NCI-H2107 treated with DMSO at 0.1 percent for 48 hours (cell line): Measurements from ENCODE around the gene MYO7B.
A peak's percentile ranks its signal among the peaks of the same experiment; 100 is the strongest.

ENCODE experiments used
- DNase-seq: peaks from one replicate; lab custom pipeline; 2025; ENCODE audit not compliant: unreplicated experiment; lab: John Stamatoyannopoulos, UW

MYO7B gene

GRCh38 chr2:127646487-127647241 lies 111.2 kb downstream of the MYO7B start:
- no peak for DNase-seq

- no peak for DNase-seq
Observed at GRCh38 chr2:127647242-127648190, 112.0 kb downstream of the MYO7B start.

- DNase-seq: no peak
Observed at GRCh38 chr2:127648321-127648720, 112.8 kb downstream of the MYO7B start.

DNA sequence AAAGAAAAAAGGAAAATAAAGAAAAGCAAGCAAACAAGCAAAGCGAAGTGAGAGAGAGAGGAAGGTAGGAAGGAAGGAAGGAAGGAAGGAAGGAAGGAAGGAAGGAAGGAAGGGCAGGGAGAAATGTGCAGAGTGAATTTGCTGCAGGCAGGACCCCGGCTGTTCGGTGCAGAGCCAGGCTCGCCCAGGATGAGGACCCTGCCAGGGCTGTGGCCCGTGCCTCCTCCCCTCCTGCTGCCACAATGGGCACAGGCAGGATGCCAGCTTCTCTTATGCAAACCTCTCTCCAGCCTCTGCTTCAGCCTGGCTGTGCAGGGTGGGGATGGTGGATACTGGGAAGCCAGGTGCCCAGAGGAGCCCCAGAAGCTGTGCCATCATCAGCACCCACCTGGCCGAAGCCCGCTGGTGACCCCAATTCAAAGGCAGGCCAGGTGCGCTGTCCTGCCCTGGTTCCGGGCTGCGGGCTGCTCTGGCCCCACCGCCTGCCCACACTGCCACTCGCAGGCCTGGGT lies 113.7 kb downstream of the MYO7B start:
- DNase-seq: no peak

DNA sequence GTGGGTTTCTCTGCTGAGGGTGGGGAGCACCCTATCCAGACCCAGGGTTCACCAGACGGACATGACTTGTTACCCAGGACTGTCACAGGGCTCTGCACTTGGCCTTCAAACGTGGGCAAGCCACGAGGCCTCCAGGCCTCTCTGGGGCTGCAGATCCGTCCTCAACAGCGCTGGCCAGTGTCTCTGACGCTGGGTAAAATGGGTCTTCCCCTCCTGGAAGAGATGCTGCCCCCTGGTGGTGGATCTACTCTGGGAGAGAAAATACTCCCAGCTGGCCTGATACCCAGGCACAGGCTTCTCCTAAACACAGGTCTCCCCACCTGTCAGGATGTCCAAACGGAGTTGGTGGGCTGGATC lies 114.2 kb downstream of the MYO7B start:
- DNase-seq: peak; percentile 49

DNA sequence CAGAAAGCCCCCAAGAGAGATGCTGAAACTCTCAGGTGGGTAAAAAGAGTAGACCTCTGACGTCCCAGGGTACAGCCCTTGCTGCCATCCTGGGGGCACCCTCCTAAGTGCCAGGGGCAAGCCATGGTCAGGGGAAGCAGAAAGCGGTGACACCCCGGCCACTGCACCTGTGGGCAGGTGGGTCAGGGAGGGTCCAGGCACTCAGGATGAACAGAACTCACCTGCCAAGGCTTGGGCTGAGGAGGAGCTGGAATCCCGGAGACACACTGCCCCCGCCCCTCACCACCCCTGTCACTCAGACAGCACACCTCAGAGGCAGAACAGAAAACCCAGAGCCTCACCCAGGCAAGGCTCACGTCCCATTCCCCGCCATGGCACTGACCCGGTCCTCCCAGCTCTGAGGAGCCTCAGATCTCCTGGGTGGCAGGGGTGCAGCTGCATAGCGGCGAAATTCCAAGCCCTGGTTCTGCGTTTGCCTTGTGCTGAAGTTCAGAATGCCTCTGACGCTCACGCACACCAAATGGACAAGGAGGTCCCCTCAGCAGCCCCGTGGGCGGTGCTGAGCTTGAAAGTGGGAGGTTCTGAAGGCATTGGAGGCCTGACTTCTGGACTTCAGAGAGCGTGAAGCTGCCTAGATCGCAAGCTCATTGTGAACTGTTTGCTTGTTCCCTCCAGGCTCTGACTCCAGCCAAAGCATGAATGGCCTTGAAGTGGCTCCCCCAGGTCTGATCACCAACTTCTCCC lies 114.7 kb downstream of the MYO7B start:
- no peak for DNase-seq

- DNase-seq: no peak
Observed at GRCh38 chr2:127650785-127651380, 115.4 kb downstream of the MYO7B start.

GRCh38 chr2:127651381-127651809 lies 115.9 kb downstream of the MYO7B start:
- no peak for DNase-seq

- DNase-seq: no peak
Observed at GRCh38 chr2:127651971-127652550, 116.6 kb downstream of the MYO7B start.

GRCh38 chr2:127652786-127653357 lies 117.4 kb downstream of the MYO7B start:
- no peak for DNase-seq

DNA sequence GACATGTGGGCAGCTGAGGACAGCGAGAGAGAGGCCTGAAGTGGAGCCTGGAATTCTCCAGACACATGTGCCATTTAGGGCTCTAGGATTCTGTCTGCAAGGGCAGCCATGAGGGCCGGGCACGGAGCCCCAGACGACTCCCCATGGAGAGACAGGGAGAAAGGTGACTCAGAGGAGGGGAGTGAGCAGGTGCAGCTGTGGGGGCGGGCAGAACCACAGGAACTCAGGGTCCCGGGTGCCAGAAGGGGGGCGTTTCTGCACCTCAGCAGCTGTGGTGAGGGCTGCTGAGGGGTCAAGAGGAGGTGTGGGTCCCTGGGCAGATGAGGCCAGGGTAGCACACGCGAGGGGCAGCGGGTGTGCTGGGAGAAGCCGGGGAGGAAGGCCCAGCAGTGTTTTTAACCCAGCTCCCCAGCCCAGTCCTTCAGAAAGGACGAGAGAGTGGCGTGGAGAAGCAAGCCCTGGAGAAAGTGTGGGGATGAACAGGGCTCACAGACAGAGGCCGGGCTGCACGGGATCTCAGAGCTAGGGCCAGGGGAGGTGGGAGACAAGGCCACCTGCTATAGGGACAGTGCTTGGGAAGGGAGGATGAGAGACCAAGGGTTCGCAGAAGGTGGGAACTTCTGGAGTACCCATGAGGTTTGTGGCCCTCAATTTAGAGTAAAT lies 118.1 kb downstream of the MYO7B start:
- DNase-seq: no peak

DNA sequence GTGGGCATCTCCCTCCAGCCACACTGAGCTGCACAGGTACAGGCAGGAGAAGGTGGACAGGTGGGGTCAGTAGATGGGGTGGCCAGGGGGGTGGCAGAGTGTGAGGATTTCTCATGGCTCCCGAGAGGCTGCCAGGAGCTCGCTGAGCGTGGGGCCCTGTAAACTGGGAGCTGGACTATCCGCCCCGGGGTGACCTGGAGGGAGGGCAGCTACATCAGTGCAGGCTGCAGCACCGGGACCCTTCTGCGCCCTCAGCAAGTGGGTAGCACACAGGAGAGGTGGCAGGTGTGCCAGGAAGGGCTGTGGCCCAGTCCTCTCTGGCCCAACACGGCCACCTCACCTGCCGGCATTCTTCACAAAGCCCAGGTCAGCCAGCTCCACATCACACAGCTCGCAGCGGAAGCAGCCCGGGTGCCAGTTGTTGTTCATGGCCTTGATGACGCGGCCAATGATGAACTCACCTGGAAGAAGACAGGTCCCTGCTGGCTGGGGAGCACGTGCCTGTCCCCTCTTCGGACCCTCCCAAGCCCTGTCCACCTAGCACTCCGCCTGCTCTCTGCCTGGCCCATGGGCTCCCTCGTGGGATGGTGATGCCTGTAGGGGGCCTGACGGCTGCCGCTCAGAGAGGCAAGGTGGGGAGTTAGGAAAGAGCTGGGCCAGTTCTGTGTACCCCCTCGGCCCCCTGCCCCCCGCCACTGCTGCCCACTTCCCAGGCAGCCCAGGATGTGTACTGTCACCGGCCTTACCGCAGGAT lies 118.8 kb downstream of the MYO7B start:
- no peak for DNase-seq

- no peak for DNase-seq
Observed at GRCh38 chr2:127654838-127655175, 119.3 kb downstream of the MYO7B start.

DNA sequence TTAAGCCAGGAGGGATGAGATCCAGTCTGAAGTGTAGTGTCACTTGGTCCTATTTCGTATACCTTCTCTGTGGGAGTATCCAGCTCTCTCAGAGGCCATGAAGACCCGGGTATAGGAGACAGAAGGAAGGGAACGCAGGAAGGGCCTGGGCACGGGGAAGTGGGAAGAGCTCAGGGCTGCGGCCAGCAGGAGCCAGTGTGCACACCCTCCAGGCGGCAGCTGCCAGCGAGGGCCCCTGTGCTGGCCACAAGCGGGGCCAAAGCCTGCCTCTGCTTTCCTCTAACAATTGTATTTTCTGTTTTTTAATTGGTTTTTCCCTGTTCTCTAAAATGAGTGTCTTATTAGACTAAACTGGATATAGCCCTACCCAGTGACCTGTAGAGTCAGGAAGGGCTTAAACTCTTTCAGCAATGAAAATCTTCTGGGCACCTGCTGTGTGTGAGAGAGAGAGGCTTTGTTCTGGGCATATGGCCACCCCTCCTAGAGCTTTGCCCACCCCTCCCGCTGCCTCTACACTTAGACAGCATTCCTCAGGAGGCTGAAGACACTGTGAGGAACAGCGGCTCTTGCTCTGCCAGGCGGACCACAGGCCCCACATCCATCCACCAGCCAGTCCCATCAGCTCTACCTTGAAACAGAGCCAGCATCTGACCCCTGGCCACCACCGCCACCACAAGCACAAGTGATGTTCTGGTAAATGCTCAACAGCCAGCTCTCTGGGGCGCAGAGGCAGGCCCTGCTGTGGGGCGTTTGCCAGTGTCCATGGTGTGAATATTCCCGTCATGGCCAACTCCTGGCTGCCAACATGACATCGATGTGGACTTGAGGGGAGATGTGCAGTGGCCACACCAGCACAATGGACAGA lies 120.0 kb downstream of the MYO7B start:
- DNase-seq: no peak

- no peak for DNase-seq
Observed at GRCh38 chr2:127656569-127657231, 121.2 kb downstream of the MYO7B start.

DNA sequence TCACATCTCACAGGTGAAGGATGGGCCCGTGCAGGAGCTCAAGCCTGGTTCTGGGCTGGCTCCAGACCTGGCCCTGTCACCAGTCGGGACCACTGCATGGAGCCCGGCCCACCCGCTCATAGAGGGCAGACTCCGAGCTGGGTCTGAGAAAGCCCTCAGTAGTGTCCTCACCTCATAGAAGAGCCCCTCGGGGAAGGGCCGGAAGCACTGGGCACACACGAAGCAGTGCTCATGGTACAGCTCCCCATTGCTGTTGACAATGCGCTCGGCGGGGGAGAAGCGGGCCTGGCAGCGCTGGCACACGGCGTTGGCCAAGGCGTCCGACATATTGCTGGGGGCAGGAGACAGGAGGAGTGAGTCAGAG lies 121.7 kb downstream of the MYO7B start:
- no peak for DNase-seq

GRCh38 chr2:127658146-127658545 lies 122.7 kb downstream of the MYO7B start:
- no peak for DNase-seq
